HTR-8/SVneo (cell line): Measurements from ENCODE around the gene MRPL37.
A peak's percentile ranks its signal among the peaks of the same experiment; 100 is the strongest.
"Not testable (repeated sequence)": the region's sequence is repeated elsewhere in the genome, so short reads cannot be mapped to it uniquely, and the experiment has no call there.

Experiments used
- DNase-seq: peaks from one replicate; pipeline ENCODE4 v3.0.0; 2011; ENCODE audit warnings: low spot score, mixed read lengths; ENCODE audit not compliant: insufficient read length
- FAIRE-seq: peaks from 2 replicates; lab custom pipeline; 2011; peaks lifted over from hg19 to GRCh38; lab: Jason Lieb, UNC

The MRPL37 gene

DNA sequence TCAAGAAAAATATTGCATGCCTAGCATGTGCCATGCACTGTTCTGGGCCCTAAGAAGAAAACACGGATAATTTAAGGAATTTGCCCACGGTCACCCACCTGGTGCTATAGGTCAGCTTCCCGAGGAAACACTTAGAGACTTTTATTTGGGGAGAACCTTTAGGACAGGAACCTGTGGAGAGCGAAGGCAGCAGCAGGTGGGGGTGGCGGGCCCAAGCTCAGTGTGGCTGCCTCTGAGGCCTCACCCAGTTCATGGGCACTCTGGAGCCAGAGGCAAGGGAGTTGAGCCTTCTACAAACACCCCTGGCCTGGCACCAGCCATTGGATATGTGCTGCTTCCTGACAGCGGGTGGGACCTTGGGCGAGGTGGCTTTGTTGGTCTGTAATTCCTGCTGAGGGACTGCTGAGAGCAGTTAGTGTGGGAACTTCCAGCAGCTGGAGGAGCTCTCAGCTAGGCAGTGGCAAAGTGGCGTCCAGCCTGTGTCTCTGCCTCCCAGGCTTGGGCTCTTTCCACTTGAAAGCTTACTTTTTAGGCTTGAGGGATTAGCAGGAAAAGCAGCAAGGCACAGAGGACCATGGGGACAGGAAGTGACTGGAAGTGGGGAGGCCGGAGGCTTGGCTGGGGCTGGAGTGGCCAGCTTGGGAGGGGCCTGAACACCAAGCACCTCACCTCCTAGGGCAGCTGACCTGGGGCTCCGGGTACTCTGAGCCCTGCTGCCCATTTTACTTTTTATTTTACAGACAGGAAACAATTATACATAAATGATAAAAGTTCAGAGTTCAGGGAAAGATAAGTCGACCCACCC lies 19.1 kb downstream of the MRPL37 start:
- FAIRE-seq (no peak), DNase-seq (no peak)

DNA sequence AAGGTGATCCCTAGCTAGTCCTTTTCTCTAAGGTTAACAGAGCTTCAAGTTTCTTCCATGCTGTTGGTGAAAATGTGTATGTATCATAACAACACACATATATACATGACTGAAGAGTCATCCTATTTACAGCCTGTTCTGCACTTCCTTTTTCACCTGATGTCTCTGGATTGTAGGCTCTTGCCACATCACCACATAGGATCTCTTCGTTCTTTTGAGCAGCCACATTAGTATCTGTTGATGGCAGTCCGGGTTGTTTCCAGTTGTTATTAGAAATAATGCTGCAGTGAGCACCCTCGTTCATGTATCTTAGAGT lies 19.7 kb downstream of the MRPL37 start:
- FAIRE-seq: no peak

DNA sequence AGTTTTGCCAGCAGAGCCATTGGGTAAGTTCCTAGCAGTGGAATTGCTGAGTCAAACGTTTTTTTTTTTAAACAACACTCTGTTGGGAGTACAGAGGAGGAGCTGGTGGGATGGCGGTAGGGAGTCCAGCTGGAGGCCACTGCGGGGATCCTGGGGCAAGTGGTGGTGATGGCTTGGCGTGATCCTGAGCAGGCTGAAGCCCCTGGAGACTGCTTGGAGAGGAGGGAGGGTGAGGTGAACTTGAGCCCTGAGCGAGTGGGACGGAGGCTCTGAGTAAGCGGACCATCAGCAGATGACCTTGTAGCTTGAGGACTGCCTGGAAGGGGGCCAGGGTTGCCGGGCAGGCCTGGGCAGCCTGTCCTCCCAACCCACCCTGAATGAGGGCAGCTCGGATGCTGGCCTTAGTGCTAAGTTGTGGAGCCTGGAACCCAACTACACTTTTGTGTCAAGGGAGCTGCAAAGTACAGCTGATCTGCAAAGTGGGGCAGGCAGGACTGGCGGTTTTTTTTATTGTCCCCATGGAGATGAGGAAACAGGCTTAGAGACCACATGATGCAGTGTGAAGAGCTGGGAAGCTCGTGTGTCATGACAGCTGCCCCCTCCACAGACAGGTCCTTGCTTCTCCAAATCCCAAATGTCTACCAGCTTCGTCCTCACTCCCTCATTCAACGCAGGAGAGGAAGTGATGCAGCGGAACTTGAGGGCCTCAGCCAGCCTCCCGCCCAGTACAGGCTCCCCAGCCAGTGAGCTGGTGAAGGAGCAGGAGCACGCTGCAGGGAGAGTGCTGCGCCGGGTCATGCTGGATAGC lies 20.2 kb downstream of the MRPL37 start:
- DNase-seq: no peak

More for the DNA sequence above, 19.7 kb downstream of the MRPL37 start:
- no peak for DNase-seq

DNA sequence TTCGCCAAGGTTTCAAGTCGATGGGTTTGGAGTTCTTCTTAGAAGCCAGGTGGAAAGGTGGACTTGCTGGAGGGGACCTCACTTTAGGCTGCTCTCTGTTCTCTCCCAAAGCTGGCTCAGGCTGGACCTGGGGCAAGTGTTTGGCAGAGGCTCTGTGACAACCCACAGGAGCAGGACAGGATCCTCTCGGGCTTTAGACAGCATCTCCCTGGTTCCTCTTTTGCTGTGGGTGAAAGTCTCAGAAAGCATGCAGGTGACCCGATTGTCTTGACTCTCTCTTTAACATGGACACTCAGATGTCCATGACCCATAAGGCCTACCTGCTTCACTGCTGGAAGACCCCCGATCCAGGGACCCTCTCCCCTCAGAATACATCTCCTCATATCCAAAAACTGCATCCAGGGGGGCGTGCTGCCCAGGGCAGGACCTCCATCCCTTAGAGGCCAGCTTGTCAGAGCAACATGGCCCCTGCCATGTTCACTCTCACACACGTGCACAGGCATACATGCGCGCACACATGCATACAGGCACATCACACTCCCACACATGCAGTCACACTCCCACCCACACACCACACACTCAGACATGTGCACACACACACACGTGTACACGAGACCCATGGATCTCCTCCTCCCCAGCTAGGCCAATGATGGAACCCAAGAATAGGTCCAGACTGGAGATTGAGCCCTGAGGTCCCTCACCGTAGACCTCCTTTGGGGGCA lies 21.3 kb downstream of the MRPL37 start:
- FAIRE-seq (peak; percentile 33), DNase-seq (no peak)

More for the DNA sequence above, 20.2 kb downstream of the MRPL37 start:
- no peak for FAIRE-seq

DNA sequence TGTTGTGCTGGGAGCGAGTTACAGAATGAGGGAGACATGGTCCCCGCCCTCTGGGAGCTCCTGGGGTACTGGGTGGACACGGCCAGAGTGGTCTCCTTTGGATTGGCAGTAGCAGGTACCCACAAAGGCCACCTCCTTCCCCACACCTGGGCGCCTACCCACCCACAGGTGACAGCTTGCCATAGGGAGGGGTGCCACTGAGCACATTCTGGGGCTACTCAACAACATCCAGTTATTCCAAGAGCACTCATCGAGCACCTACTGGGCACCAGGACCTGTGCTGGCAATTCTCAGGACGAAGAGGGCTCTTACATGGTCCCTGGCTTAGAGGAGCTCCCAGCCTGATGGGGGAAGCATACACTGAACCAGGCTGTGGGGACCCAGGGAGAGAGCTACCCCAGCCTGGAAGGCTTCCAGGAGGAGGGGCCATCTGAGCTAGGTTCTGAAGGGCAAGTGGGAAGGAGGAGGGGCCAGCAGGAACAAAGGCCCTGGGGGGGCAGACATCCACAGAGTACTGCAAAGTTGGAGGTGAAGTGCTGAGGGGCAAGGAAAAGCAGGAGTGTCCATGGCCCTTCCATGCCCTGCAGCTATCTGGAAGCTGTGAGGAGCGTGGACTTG lies 22.0 kb downstream of the MRPL37 start:
- no peak for FAIRE-seq
- DNase-seq: no peak

DNA sequence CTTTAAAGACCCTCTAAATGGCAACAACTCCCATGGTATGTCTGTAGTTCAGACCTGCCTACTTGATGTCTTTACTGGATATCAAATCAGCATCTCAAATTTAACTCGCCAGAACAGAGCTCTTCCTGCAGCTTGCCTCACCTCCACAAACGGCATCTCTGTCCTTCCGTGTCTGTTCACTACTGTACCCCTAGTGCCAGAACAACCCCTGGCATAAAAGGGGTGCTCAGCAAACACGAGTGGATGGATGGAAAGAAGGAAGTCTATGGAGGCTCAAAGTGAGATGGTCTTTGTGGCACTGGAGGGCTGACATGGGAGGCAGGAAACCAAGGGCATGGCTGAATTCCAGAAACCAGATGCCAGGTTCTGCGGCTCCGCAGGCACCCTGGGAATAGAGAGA lies 22.7 kb downstream of the MRPL37 start:
- no peak for DNase-seq
- no peak for FAIRE-seq

DNA sequence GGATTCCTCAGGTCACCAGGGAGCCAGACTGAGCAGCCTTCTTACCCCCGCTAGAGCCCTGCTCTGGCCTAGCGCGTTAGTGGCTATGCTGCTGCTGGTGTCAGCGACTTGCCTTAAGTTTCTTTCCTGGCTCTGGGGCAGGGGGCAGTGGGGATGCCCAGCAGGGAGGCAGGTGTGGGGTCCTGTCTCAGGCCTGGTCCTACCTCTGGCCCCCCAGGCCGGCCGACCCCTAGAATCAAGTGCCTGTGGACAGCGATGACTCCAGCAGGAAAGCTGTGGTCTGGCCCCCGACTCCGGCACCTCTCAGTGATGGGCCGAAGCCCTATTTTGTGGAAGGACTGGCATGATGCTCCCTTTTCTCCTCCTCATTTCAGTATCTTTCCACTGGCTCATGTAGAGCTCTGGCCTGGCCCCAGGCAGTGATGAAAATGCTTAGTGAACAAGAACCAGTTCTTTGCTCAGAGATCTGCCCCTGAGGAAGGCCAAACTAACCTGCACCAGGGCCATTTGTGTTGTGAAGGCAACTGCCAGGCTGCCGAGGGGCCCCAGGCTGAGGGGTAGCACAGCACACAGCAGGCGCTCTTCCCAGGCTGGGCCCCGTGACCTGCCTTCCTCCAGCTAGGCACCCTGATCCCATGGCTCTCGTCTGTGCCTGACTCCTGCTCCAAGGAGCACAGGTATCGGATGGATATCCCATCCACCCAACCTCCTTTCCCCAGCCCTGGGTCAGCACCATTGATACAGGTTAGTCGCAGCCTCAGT lies 23.7 kb downstream of the MRPL37 start:
- no peak for DNase-seq
- FAIRE-seq: no peak

DNA sequence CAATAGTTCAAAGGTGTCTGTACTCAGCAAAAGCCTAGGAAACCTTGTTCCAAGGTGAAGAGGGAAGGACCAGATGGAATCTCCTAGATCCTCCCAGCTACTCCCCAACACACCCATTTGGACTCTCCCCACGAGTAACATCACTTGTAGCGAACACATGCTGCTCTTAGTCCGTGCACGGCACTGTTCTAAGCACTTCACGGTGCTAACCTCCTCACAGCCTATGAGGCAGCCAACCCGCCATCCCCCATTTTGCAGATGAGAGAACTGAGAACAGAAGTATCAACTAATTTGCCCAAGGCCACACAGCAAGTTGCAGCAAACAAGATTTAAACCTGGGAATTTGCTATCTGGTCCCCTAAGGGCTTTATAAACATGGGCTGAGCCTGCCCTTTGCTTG lies 24.3 kb downstream of the MRPL37 start:
- DNase-seq (no peak), FAIRE-seq (no peak)

DNA sequence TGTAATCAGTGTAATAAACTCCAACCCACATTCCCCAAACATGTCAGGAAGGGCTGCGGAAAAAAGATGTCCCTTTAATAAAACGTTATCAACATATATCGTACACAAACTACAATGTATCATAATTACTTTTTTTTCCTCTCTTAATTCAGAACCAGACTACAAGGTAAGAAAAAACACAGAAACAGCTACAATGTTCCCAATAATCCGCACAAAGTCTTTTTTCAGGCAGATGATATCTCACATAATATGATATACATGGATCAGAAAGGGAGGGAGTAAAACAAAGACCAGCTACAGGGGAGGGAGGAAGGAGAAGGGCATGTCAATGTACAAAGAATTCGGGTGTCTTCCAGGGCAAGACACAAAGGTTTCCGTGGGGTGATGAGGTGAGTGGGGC lies 25.4 kb downstream of the MRPL37 start:
- no peak for FAIRE-seq
- DNase-seq: no peak

DNA sequence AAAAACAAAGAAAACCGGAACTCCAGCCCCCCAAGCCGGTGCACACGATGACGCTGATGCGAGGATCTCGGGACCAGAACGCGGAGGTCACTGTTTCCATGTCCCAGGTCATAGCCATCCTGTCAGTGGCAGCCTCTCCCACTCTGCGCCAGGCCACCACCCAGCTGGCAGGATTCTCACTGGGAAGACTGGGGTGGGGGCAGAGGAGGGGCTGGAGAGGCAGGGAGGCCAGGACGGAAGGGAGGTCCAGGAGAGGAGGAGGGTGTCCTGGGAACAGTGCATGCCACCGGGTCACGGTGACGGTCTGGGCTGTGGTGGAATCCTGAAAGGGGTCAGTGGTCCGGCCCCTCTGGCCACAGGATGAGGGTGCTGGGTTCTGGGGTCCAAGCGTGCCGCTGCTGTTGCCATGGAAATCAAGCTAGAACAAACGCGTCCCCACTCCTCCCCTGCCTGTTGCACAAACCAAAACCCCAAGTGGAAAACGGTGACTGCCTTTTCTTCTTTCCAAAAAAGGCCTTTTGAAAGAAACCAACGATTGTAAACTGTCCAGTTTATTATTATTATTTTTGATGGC lies 26.1 kb downstream of the MRPL37 start:
- no peak for FAIRE-seq
- no peak for DNase-seq

DNA sequence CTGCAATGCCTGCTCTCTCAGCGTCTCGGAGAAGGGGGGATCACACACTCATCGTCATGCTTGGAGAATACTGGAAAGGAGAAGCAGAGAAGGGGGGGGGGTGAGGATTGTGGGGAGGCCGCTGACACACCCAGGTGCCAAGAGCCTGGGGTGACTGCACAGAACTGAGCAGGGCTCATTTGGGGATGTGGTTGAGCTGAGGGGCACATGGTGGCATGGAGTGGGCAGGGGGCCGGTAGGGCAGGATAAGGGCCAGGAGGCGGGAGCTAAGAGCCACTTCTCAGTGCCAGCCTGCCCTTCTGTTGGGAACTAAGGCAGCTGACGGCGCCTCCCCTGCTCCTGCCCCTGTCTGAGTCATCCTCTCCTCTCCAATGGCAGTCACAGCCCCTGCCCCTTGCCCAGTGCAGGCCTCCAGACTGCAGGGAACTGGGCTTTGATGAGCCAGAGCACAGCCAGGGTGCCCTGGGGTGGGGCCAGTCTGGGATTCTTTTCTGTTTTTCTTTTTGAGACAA lies 27.2 kb downstream of the MRPL37 start:
- FAIRE-seq (peak; percentile 85), DNase-seq (peak; percentile 64)

DNA sequence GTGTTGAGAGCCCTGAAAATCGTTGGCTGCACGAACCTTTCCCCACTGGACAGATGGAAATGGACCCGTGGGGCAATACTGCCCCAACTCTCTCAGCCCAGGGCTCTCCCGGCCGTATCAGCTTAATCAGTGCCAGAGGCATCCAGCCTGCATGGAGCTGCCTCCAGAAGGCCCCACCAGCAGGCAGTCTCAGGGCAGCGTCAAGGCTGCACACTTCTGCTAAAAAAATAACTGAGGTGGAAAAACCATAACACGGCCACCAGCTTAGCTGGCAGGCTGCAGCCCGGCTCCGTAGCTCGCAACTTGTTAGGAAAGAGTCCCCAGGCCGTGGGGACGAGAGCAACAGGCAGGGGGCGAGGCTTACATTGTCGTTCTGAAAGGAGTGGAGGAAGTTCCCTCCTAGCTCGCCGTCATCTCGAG lies 27.9 kb downstream of the MRPL37 start:
- FAIRE-seq (no peak), DNase-seq (no peak)

DNA sequence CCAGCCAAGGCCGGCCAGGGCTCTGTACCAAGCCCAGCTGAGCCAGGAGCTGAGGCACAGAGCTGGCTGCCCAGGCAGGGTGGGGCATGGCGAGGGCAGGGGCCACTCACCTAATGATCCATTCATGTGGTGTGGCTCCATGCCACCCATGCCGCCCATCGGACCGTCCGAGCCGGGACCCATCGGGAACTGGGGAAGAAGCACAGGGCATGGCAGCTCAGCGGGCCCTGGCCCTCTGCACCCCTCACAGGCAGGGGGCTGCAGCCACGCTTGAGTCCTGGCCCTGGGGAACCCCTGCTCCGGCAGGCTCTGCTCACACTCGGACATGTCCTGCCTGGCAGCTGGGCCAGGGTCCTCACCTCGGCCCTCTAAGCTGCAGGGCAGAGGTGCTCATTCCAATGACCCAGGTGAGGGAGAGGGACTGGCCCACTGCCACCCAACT lies 28.7 kb downstream of the MRPL37 start:
- DNase-seq (no peak), FAIRE-seq (no peak)

DNA sequence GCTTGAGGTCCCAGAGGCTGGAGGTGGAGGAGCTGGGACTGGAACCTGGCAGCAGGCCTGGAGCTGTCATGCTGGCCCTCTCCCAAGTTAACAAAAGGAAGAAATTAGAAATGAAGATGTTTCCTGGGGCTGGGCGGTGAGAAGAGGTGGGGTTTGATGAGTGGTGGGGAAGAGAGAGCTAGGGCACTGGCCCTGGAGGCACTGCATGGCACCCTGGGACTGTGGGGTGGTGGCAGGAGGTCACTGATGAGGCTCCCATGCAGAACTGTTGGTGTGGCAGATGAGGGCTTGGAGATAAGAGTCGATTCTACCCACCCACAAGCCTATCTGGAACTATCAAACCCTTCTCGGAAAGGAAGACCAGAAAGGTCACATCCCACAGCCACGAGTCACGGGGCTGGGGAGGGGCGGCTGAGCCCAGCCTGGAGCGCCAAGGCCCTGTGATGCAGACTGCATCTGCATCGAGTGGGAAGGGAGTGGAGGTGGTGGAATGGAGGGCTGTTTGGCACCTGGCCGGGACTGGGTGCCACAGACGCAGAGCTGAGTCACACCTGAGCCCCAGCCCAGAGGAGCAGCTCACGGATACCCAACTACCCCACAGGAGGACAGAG lies 29.4 kb downstream of the MRPL37 start:
- no peak for DNase-seq
- FAIRE-seq: no peak

DNA sequence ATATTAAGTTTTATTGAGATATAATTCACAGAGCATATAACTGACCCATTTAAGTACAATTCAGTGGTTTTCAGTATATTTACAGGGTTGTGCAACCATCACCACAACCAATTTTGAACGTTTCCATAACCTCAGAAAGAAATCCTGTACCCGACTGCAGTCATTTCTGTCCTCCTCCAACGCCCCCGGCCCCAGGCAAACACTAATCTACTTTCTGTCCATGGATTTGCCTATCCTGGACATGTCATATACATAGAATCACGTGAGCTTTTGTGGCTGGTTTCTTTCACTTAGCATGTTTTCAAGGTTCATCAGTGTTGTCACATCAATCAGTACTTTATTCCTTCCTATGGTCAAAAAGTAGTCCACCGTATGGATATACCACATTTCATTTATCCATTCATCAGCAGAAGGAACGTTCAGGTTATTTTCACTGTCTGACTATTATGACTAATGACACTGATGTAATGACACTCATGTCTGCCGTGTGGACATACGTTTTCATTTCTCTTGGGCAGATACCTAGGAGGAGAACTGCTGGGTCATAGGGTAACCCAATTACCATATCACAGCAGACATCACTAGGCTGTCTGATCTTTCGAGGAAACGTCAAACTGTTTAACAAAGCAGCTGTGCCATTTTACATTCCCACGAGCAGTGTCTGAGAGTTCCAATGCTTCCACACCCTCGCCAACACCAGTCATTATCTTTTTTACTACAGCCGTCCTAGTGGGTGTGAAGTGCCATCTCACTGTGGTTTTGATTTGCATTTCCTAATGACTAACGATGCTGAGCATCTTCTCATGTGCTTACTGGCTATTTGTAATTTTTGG lies 30.8 kb downstream of the MRPL37 start:
- FAIRE-seq: peak; percentile 77

DNA sequence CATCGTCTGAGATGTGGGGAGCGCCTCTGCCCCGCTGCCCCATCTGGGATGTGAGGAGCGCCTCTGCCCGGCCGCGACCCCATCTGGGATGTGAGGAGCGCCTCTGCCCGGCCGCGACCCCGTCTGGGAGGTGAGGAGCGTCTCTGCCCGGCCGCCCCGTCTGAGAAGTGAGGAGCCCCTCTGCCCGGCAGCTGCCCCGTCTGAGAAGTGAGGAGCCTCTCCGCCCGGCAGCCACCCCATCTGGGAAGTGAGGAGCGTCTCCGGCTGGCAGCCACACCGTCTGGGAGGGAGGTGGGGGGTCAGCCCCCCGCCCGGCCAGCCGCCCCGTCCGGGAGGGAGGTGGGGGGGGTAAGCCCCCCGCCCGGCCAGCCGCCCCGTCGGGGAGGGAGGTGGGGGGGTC lies 33.2 kb downstream of the MRPL37 start:
- FAIRE-seq, DNase-seq: not testable (repeated sequence)

More for the DNA sequence above, 30.8 kb downstream of the MRPL37 start:
- no peak for DNase-seq

DNA sequence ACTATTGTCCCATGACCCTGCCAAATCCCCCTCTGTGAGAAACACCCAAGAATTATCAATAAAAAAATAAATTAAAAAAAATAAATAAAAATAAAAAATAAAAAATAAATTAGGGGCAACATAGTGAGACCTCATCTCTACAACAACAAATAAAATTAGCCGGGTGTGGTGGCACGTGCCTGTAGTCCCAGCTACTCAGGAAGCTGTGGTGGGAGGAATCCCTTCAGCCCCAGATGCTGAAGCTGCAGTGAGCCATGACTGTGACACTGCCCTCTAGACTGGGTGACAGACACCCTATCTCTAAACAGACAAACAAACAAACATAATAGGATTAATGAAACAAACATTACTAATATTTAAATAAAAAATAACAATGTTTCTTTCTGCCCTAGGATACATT lies 34.3 kb downstream of the MRPL37 start:
- DNase-seq (no peak), FAIRE-seq (no peak)

DNA sequence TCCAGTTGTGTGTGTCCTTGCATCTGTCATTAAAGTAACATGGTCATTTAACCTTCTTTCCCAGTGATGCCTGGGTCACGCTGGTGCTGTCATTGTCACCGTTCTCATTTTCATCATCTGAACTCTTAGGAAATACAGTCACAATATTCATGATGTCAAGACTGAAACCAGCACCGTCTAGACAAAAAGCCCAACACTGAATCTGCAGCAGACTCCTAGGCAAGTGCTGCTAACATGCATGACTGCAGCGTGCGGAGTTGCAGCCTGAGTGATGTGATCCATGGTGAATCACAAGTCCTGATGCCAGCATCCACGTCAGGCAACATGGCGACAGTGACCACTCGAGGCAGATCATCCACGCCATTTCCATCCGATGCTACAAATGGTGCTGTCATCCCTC lies 37.6 kb downstream of the MRPL37 start:
- no peak for DNase-seq
- FAIRE-seq: no peak
